ENCODE data around the gene ZNF688. TPM values are rescaled to one million over a fixed set of nuclear protein-coding genes. Genes with fewer than 3 reads are reported as not detected.
A peak's percentile ranks its signal among the peaks of the same experiment; 100 is the strongest.

The ZNF688 gene
- total and polyA plus RNA-seq, 2 of the 8 experiments (the other 6 are each of a cell fraction or from before 2014, with no cell fraction given), result 2.7 to 3.5 TPM

DNA sequence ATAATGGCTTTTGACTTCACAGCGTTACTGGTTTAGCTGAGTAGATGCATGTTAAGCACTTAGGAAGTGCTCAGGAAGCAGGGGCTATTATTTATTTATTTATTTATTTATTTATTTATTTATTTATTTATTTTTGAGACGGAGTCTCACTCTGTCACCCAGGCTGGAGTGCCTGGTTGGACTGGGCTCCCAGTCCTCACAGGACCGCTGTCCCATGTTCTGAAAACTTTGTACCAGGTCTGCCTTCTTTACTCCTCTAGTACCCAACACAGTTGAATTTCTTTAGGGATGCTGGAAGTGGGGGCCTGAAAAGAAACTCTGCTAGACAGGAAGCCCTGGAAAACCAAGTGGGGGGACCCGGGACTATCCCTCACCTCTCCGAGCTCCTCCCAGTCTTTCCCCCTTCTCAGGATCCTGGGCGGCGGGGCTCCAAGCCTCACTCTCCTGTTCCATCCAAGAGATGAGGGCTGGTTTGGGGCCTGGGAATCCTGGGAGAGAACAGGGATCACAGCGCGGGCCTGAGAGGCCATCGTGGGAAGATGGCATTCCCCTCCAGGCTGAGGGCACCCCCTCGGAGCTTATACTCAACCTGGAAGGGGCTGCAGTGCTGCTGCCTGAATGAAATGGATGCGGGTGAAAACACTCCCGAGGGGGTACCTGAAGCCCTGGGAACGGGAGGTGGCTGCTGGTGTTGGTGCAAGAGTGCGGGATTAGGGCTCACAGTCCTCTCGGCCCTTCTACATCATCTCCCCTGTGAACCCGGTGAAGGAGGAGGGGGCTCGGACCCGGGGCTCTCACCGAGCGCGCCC, 674 bp downstream of the ZNF688 start:
- no peak for FAIRE-seq
- Histone ChIP-seq H3K9me3 (ENCODE audit: insufficient read depth in 2 of 2, low read depth in 1 of 2, low read length in 1 of 2) (no peaks in the 10 kb centered on the region), H3K23ac (ENCODE audit: insufficient read length) (no peak overlapping the region), H3K23me2 (ENCODE audit: low read depth, low read length) (peaks cover 14% of the 10 kb centered on the region; the same call in 1 of the 2 replicates), H3K27me3 (replicated peaks in 1 of 4; ENCODE audit: control insufficient read depth in 3 of 4, extremely low read depth in 1 of 4, insufficient read depth in 3 of 4, low read length in 3 of 4) (no peaks in the 10 kb centered on the region; a peak in 1 of 7 replicates), H3K4me2 (ENCODE audit: insufficient read depth in 1 of 2, low read depth in 2 of 2, low read length in 2 of 2) (peak overlapping the region; percentile 74 to 99), H2BK120ac (replicated peaks; ENCODE audit: low read depth, low read length) (no peak overlapping the region), H3K36me3 (ENCODE audit: control insufficient read depth in 2 of 4, insufficient read depth in 4 of 4, low read length in 3 of 4) (no peaks in the 10 kb centered on the region), H2BK15ac (ENCODE audit: low read length) (peak overlapping the region; percentile 46; the same call in 1 of the 2 replicates), H4K5ac (ENCODE audit: insufficient read length, low read depth, low read length) (peak overlapping the region; percentile 60), H2BK20ac (ENCODE audit: low read length) (no peak overlapping the region), H3K79me2 (ENCODE audit: control insufficient read depth in 1 of 2, insufficient read depth in 2 of 2, low read length in 2 of 2) (no peaks in the 10 kb centered on the region), H3K4ac (replicated peaks; ENCODE audit: insufficient read length, low read depth, low read length) (peak overlapping the region; percentile 96), H2BK5ac (ENCODE audit: low read depth, low read length) (peak overlapping the region; percentile 83; the same call in 1 of the 2 replicates), H2AFZ (ENCODE audit: low read length) (peak overlapping the region; percentile 43; the same call in 1 of the 2 replicates), H3K56ac (replicated peaks; ENCODE audit: insufficient read length, low read depth, low read length) (peak overlapping the region; percentile 77), H3K4me3 (ENCODE audit: extremely low read depth in 1 of 4, insufficient read depth in 2 of 4, low read depth in 3 of 4, low read length in 4 of 4) (peak overlapping the region; percentile 78 to 89 (median 82)), H2AK5ac (ENCODE audit: low read depth, low read length) (no peak overlapping the region), H3K79me1 (ENCODE audit: low read depth, low read length) (no peaks in the 10 kb centered on the region), H3K9ac (replicated peaks in 1 of 4; ENCODE audit: extremely low read depth in 1 of 4, low read depth in 3 of 4, low read length in 3 of 4) (peak overlapping the region; percentile 52 to 70 (median 64); a peak in 5 of 7 replicates), H3K18ac (ENCODE audit: extremely low read depth, low read length) (peak overlapping the region; percentile 25; the same call in 1 of the 2 replicates), H2BK12ac (ENCODE audit: low read depth, low read length) (no peak overlapping the region), H3K4me1 (replicated peaks in 1 of 4; ENCODE audit: control insufficient read depth in 3 of 4, insufficient read depth in 4 of 4, low read length in 3 of 4) (peaks cover 0 to 9% (median 2%) of the 10 kb centered on the region in 4 experiments; a peak in 5 of 7 replicates), H4K20me1 (replicated peaks in 1 of 2; ENCODE audit: control insufficient read depth in 1 of 2, insufficient read depth in 2 of 2, low read length in 2 of 2) (peaks cover 0 to 2% of the 10 kb centered on the region in 2 experiments), H4K91ac (replicated peaks; ENCODE audit: insufficient read length, low read length) (peak overlapping the region; percentile 65), H3K27ac (ENCODE audit: low read depth, low read length) (peak overlapping the region; percentile 64; the same call in 1 of the 2 replicates), H3K14ac (ENCODE audit: insufficient read length) (no peak overlapping the region), H4K8ac (ENCODE audit: extremely low read depth, insufficient read depth, low read length) (peak overlapping the region; percentile 90)
- TF ChIP-seq JUN (IDR thresholded peaks at IDR 0.05; ENCODE audit: low read depth, low read length) (no peak), SIRT6 (IDR thresholded peaks at IDR 0.05; ENCODE audit: low read length) (no peak), TAF1 (IDR thresholded peaks at IDR 0.05; ENCODE audit: low read depth, low read length) (peak; percentile 10; the same call in 1 of the 2 replicates)
- DNase-seq (ENCODE audit: low read depth in 1 of 2, low spot score in 2 of 2), result peak in 1 of 2 experiments; percentile 69
- 18% methylated on average over 19 of the region's 22 CpGs; no CpG with 5 or more reads in 1 of the 2 experiments for WGBS, 2 experiments (ENCODE audit: extremely low coverage in 1 of 2, insufficient coverage in 1 of 2, insufficient read length in 1 of 2, insufficient replicate concordance in 2 of 2, low coverage in 1 of 2, low lambda C conversion rate in 2 of 2, missing lambda C conversion rate in 1 of 2)
- ChIA-PET POLR2A (ENCODE audit: partially characterized antibody) (interaction anchor here (0.5 to 3.4 kb wide), 25 partner anchors 9 to 224 kb away, joined by 3 to 45 read pairs (median 6); partner anchors contain the start of genes ZNF689, ZNF747, ZNF764 and ZNF768), CTCF (ENCODE audit: partially characterized antibody) (interaction anchor here (1.0 to 1.6 kb wide), 3 partner anchors 42 to 44 kb away, joined by 3 to 4 read pairs (median 4); no protein-coding TSS in a partner anchor)

Measured in H1 (cell line).